PC-9 (cell line): ENCODE results near the gene ZNF778.

Experiments used
- EZH2 ChIP-seq: fragments of 200-600 bp; sonication (generic); IDR thresholded peaks from 2 replicates; pipeline ENCODE4 v1.8.0; 2017; ENCODE audit warnings: antibody characterized with exemption, low read depth
- TF ChIP-seq, protein P1 (sequence below): fragments of 200-600 bp; sonication (generic); conservative IDR thresholded peaks from 2 replicates; pipeline ENCODE4 v1.6.1; 2017; ENCODE audit warnings: mixed run types, antibody characterized with exemption, mild to moderate bottlenecking, moderate library complexity

DNA sequence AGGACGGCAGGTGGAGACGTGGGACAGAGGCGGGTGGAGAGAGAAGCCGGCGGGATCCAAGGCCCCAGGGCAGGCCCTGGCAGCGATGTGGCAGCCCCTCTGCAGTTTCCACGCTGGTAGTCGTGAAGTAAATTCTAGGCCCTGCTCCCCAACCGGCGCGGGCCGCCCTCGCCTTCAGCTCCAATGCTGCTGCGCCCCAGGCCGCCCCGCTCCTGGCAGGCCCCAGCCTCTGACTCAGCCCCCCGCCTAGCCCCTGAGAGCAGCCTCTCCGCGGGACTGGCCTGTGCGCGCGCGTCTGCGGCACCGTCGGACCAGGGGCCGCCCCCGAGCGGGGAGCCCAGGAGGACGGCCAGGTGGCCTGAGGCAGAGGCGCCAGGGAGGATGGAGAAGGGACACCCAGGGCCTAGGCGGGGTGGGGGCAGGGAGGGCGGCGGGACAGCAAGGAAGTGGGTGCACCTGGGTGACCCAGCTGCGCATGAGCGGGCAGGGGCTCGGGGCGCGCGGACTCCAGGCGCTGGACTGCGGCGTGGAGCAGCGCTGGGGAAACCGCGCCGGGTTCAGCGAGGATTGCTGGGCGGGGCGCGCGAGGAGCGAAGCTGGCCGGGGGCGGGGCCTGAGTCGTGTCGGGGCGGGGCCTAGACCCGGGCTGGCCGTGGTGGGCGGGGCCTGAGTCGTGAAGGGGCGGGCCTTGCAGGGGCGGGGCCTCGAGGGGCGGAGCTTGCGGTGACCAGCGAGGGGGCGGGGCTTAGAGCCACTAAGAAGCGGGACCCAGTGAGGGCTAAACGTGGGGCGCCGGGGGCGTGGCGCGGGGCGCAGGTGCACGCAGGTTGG lies 29.6 kb downstream of the ZNF778 start:
- TF ChIP-seq, protein P1, sequence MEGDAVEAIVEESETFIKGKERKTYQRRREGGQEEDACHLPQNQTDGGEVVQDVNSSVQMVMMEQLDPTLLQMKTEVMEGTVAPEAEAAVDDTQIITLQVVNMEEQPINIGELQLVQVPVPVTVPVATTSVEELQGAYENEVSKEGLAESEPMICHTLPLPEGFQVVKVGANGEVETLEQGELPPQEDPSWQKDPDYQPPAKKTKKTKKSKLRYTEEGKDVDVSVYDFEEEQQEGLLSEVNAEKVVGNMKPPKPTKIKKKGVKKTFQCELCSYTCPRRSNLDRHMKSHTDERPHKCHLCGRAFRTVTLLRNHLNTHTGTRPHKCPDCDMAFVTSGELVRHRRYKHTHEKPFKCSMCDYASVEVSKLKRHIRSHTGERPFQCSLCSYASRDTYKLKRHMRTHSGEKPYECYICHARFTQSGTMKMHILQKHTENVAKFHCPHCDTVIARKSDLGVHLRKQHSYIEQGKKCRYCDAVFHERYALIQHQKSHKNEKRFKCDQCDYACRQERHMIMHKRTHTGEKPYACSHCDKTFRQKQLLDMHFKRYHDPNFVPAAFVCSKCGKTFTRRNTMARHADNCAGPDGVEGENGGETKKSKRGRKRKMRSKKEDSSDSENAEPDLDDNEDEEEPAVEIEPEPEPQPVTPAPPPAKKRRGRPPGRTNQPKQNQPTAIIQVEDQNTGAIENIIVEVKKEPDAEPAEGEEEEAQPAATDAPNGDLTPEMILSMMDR = no peak
- no peak for TF ChIP-seq EZH2
